GM18526 (cell line): ENCODE data around the gene EXOC8.

ENCODE experiments used
- POLR2A ChIP-seq: IDR thresholded peaks from 3 replicates; pipeline ENCODE4 v1.6.1; 2011; ENCODE audit not compliant: insufficient read length; ENCODE audit errors: extremely low read depth

The EXOC8 gene

DNA sequence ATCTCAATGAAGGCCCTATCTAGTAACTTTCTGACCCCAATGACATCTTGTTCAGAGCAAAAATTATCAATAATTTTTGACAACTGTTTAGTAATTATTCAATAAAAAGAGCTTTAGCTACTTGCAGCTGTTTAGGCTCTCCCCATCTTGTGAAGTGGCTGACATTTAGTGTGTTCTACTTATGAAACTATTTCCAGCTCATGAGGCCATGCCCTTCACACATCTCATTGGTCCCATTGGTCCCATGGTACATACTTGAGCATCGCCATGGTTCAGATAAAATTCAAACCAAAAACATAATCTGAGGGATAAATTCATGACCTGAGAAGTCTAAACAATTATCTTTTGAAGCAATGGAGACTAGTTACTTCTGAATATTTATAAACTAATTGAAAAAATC, 24.7 kb upstream of the EXOC8 start:
- TF ChIP-seq POLR2A, result no peak

DNA sequence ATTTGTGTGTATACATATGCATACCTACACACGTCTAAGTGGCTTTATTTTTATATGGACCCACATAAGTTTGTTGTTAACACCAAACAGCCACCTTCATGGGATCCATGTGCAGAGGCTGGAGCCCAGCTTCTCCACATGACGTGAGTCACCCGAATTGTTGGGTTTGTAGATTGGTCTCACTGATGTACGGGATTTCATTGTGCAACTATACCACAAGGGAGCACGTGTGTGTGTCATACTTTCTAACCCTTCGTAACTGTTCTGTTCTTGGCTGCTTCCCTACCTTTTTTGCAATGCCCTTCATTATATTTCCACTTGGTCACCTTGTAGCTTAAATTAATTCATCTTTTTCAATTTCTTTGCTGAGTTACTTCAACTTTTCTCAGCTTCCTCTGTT, 21.5 kb upstream of the EXOC8 start:
- TF ChIP-seq POLR2A, result no peak

DNA sequence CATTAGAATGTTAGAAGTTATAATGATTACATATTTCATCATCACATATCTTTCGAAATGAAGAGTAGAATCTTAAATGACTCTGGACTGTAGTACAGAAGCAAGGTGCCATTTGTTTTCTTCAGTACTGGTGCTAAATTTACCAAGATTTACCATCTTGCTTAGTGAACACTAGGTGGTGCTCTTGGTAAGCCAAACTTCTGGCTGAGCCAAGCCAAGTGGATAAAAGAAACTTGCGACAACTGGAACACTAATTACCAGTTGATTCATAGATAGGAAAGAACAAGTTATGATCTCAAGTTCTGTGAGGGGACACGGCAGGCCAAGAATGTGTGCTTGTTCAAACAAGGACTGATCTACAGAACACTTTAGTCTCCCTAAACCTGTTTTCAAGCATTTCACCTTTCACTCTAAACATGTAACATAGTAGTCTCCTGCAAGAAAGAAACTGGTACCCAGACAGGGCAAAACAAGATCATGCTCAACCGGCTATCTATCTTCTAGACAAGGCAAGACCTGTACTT, 20.2 kb upstream of the EXOC8 start:
- no peak for TF ChIP-seq POLR2A

DNA sequence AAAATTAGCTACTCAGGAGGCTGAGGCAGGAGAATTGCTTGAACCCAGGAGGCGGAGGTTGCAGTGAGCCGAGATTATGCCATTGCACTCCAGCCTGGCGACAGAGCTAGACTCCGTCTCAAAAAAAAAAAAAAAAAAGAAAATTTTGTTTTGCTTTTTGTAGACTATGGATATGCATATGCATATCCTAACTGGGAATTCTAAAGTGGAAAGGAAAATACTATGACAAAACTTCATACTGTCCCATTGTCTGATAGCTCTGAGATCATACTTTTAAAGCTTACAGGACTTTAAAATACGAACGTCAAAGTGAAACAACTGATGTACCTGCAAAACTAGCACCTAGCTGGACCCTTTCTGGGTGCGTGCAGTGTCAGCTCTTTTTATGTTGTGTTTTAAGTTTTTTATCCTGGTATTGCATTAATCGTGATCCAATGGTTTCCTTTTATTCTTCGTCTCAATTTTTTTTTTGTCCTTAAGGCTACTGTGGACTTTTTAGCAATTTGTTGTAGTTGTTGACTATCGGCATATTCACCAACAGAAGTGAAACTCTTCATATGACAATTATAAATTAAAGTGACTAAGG, 19.6 kb upstream of the EXOC8 start:
- TF ChIP-seq POLR2A, result no peak

DNA sequence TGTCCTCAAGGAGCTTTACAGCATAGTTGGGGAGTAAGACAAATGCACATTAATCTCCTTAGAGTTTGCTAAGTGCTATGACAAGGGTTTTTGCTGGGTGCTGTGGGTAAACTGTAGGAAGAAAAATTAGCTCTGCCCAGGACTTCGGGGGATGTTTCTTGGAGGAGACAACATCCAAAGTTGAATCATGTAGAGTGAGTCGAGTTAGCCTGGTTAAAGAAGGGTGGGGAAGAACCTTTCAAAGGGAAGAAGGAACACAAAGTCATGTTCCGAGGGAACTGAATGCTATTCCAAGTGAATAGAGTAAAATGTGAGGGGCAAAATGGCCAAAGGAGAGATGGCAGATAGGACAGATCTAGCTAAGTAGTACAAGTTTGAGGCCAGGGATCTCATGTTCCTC, 17.5 kb upstream of the EXOC8 start:
- TF ChIP-seq POLR2A, result no peak

DNA sequence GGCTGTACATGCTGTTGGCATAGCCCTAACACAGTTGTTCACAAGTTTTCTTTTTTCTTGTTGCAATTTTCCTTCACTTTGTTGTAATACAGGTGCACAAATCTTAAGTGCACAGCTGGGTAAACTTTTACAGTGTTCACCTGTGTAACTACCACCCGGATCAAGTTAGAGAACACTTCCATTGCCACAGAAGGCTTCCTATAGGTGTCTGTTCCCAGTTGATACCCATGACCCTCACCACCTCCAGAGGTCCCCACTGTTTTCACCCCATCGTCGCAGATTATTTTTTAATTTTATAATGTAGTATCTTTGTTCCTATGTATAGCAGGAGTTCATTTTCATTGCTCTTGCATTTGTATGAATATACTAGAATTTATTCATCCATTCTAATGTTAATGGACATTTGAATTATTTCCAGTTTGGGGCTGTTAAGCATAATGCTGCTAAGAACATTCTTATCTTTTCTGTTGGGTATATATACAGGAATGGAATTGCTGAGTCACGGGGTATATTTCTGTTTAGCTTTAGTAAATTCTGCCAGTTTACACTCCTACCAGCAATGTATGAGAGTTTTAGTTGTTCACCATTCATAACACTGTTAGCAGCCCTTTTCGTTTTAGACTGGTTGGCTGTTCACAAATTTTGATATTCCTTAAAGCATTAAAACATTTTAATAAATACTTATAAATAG, 16.8 kb upstream of the EXOC8 start:
- TF ChIP-seq POLR2A, result no peak

DNA sequence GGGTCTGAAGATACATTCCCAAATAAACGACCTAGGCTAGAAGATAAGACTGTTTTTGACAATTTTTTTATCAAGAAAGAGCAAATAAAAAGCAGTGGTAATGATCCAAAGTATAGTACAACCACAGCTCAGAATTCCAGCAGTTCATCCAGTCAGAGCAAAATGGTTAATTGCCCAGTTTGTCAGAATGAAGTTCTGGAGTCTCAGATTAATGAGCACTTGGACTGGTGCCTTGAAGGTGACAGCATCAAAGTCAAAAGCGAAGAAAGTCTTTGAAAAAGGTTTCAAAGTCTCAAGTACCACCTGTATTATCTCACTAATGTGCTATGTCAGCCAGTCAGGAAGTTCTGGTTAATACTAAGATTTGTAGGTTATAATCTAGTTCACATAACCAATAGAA, 15.4 kb upstream of the EXOC8 start:
- TF ChIP-seq POLR2A, result no peak

DNA sequence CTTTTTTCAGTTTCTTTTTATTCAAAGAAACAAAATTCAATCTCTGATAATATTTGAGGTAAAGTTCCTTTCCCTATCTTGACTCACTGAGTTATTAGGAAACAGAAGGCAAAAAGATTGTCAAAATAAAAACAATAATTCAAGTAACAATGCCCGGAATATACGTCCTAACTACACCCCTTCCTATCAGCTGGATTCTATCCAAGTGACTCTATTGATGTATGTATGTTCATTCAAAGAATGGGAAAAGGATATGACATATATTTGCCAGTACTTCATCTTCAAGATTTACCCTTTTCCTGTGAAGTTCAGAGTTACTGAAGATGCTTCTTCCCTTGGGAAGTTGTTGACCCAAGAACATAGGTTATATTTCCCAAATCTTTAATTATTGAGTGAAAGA, 14.2 kb upstream of the EXOC8 start:
- no peak for TF ChIP-seq POLR2A

DNA sequence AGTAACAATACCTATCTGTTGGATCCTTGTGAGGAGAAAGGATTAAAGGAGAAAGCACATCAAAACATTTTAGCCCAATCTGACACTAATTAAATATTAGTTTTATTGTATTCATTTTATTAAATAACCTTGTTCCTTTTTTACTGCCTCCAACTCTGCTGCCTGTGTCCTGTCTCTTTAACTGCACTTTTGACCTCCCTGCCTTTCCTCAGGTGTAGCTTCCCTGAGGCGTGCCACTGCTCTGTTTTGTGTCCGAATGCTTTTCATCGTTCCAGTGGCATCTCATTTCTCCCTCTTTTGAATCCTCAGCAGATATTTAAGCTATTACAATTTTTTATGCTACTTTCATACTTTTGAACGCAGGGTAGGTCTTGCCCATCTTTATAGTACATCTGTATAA, 10.8 kb upstream of the EXOC8 start:
- TF ChIP-seq POLR2A, result no peak

DNA sequence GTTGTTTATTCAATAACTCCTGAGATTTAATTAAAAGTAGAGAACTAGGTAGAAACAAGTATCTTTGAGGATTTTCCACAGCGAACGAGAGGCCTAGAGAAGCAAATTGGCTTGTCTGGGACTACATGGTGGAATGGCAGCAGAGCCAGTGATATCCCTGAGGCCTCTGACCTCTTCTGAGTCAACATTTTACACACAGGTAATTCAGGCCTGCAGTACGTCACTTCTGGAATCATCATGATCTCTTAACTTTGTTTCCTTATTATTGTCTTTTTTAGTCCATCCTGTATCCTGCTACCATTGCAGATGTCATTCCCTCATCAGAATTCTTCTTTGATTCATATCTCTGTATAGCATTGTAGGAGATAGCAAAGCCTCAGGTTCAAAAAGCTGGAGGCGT, 10.3 kb upstream of the EXOC8 start:
- TF ChIP-seq POLR2A, result no peak

DNA sequence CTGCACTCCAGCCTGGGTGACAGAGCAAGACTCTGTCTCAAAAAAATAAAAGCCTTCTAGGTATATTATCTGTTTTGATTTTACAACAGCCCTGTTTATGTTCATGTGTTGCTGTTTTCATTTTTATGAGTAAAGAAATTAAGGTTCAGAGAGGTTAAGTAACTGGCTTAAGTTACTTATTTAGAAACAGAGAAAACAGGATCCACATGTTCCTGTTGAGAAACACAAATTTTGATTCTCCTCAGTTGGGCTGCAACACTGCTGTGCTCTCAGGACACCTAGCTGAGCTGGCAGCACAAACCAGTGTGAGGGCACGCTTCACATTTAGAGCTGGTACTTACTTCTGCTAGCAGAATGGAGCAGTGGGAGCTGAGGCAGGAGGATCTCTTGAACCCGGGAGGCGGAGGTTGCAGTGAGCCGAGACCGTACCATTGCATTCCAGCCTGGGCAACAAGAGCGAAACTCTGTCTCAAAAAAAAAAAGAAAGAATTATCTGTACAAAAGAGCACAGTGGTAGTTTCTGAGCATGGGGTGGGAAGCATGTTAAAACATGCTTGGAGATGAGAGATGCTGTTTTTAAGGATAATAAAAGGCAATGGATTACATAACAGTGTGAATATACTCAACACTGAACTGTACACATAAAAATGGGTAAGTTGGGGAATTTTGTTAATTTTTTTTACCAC, 2.8 kb upstream of the EXOC8 start:
- no peak for TF ChIP-seq POLR2A

DNA sequence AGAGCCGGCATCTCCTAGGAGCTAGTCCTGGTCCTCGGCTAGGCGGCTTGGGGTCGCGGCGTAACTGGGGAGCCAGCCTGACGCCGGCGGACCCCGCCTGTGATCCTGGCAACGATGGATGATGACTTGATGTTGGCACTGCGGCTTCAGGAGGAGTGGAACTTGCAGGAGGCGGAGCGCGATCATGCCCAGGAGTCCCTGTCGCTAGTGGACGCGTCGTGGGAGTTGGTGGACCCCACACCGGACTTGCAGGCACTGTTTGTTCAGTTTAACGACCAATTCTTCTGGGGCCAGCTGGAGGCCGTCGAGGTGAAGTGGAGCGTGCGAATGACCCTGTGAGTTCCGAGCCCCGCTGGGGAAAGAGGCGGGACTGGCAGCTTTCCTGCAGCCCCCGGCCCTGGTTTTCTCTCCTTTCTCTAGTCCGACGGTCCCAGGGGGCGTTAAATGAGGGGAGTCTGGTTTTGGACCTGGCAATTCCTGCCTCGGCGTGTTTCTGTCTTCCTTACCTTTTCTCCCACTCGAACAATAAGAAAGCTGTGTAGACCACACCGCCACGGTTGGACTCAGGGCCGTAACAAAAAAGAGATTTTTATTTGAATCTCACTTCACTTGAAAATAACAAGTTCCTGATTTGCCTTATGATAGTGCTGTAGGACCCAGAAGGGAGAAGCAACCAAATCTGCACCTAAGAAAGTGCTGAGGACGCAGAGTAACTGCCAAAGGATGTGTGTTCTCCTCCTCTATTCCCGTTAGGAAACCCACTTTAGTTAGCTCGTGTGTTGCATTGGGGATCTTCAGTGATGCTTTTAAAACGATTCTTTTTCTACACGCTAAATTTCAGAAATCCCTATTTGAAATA, 847 bp upstream of the EXOC8 start, which contains the start of gene SPRTN:
SPRTN (plus strand) TSS at position 24 of the 859 bp plus-strand sequence; CDS start at position 115, 91 bp downstream.
- TF ChIP-seq POLR2A, result peak; percentile 69

DNA sequence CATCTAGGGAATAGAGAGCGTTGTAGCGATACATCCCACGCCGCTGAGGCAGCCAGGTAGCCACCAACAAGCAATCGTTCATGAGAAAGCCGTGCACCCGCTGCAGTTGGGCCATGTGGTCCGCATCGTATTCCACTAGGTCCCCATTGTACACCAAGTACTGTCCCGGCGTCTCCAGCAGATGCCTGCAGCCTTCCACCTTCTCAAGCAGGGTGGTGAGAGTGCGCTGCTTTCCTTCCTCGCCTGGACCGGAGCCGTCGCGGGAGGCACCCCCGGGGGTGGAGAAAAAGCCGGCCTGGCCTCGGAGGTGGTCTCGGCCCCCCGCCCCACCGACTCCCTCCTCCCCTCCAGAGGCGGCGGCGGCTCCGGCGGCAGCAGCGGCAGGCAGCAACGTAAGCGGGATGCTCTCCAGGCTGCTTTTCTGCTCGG, 595 bp downstream of the EXOC8 start:
- TF ChIP-seq POLR2A, result no peak

DNA sequence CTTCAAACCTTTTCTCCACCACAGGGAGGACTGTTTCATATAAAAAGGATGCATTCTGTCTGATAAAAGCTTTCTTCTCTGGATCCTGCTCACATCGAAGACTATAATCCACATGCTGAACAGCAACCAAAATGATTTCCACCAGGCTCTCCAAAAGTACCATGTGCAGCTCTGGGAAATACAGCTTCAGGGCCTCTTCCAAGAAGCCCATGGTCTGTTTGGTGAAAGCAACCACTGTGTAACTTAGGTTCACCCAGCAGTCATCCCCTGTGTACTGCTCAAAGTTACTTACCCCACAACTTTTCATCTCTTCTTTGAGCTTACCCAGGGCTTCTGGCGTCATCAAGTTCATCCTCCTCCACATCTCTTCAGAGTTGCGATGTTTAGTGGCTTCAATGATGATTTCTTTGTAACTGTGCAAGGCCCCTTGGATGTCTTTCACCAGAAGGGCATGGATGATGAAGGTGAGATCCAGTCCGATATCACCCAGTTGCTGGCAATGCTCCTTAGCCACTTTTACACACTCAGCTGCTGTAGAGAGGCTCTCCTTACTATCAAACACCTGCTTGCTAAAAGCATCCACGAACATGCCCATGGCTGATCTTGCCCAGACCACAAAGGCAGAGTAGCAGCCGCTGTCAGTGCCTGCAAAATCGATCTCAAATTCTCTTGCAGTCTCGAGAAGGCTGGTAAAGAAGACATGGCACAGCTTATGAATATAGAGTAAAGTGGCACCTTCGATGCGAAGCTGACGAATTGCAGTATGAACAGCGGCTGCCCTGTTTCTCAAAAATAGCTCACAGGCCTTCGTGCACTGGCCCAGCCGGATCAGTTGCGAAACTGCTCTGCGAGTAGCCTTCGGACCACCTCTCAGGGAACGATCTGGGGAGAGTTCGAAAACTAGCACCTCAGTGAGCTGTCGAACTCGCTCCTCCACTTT, 1.7 kb downstream of the EXOC8 start:
- TF ChIP-seq POLR2A, result no peak
